GM19238 (cell line): ENCODE results near the gene PNPLA3.

ENCODE experiments used
- DNase-seq: peaks from one replicate; pipeline ENCODE4 v3.0.0; 2011; ENCODE audit warnings: low spot score; ENCODE audit not compliant: insufficient read length

The PNPLA3 gene

GRCh38 chr22:43956805-43957463 is 33.3 kb downstream of the PNPLA3 start:
- no peak for DNase-seq

- DNase-seq, result no peak
Observed at GRCh38 chr22:43957871-43958270, 34.3 kb downstream of the PNPLA3 start.

- DNase-seq, result no peak
Observed at GRCh38 chr22:43964314-43964857, 40.8 kb downstream of the PNPLA3 start.

GRCh38 chr22:43967069-43967468 is 43.5 kb downstream of the PNPLA3 start:
- DNase-seq, result no peak

GRCh38 chr22:43968614-43969013 is 45.0 kb downstream of the PNPLA3 start:
- no peak for DNase-seq

- no peak for DNase-seq
Observed at GRCh38 chr22:43969021-43969878, 45.6 kb downstream of the PNPLA3 start.

- DNase-seq, result no peak
Observed at GRCh38 chr22:43969989-43970755, 46.6 kb downstream of the PNPLA3 start.

- no peak for DNase-seq
Observed at GRCh38 chr22:43971112-43971511, 47.5 kb downstream of the PNPLA3 start.

- no peak for DNase-seq
Observed at GRCh38 chr22:43972931-43973462, 49.4 kb downstream of the PNPLA3 start.

- DNase-seq, result no peak
Observed at GRCh38 chr22:43974028-43974545, 50.5 kb downstream of the PNPLA3 start.

- DNase-seq, result no peak
Observed at GRCh38 chr22:43975041-43975440, 51.4 kb downstream of the PNPLA3 start.

- no peak for DNase-seq
Observed at GRCh38 chr22:43976861-43977795, 53.5 kb downstream of the PNPLA3 start.

- DNase-seq, result no peak
Observed at GRCh38 chr22:43978558-43978957, 55.0 kb downstream of the PNPLA3 start.

GRCh38 chr22:43980579-43980978 is 57.0 kb downstream of the PNPLA3 start:
- DNase-seq, result no peak

GRCh38 chr22:43980996-43981395 is 57.4 kb downstream of the PNPLA3 start:
- DNase-seq, result no peak

- DNase-seq, result no peak
Observed at GRCh38 chr22:43983808-43984207, 60.2 kb downstream of the PNPLA3 start.

GRCh38 chr22:43985532-43985931 is 61.9 kb downstream of the PNPLA3 start:
- DNase-seq, result no peak

GRCh38 chr22:43988116-43988820 is 64.7 kb downstream of the PNPLA3 start:
- DNase-seq, result no peak

- DNase-seq, result no peak
Observed at GRCh38 chr22:43988960-43989359, 65.4 kb downstream of the PNPLA3 start.
